ENCODE data around the gene HNRNPF.

The HNRNPF gene

DNA sequence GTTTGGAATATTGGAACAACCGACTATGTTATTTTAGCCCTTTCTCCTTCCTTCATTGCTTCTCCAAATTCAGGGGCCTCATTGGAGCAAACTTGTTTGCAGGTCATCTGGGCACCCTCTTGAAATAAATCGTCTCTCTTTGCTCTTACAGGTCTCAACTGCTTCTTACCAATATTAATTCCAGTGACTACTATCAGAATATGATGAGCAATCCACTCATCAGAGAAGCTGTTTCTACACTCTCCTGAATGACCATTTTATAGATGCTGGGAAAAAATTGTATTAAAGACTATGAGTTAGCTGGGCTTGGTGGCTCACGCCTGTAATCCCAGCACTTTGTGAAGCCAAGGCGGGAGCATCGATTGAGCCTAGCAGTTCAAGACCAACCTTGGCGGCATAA is 12.5 kb upstream of the HNRNPF start:
- no CpG with 5 or more reads among the region's 6 CpGs for WGBS (ENCODE audit: insufficient coverage, insufficient read length)
- no peaks in the 10 kb centered on the region for H3K36me3 ChIP-seq (ENCODE audit: control insufficient read depth, insufficient read depth, low read length)
- H3K4me3 ChIP-seq (ENCODE audit: low read length), result no peak overlapping the region
- H3K27me3 ChIP-seq (ENCODE audit: control insufficient read depth, insufficient read depth, low read length), result no peaks in the 10 kb centered on the region
- DNase-seq (ENCODE audit: low read depth, low spot score), result no peak
- no peaks in the 10 kb centered on the region for H3K4me1 ChIP-seq (ENCODE audit: control insufficient read depth, insufficient read depth, low read length)
- no peak overlapping the region for H3K27ac ChIP-seq (ENCODE audit: low read length)
- H3K9me3 ChIP-seq (ENCODE audit: control insufficient read depth, insufficient read depth, low read length), result no peaks in the 10 kb centered on the region

DNA sequence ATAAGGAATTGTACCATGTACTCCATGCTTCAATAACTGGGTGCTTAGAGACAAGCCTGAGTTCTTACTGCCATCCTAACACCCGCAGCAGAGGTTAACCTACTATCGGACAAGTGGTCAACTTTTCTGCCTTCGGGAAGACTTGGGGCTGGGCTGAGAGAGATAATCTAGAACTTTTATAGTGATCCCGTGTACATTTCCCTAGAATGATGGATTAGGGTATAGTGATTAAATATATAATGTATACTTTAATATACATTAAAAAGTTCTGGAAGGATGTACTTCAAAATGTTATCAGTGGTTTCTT is 12.2 kb upstream of the HNRNPF start:
- H3K4me1 ChIP-seq (ENCODE audit: control insufficient read depth, insufficient read depth, low read length), result no peaks in the 10 kb centered on the region
- no peaks in the 10 kb centered on the region for H3K36me3 ChIP-seq (ENCODE audit: control insufficient read depth, insufficient read depth, low read length)
- no CpG with 5 or more reads among the region's 4 CpGs for WGBS (ENCODE audit: insufficient coverage, insufficient read length)
- H3K27me3 ChIP-seq (ENCODE audit: control insufficient read depth, insufficient read depth, low read length), result no peaks in the 10 kb centered on the region
- no peak overlapping the region for H3K27ac ChIP-seq (ENCODE audit: low read length)
- H3K4me3 ChIP-seq (ENCODE audit: low read length), result peak overlapping the region; percentile 23; the same call in 1 of the 2 replicates
- H3K9me3 ChIP-seq (ENCODE audit: control insufficient read depth, insufficient read depth, low read length), result no peaks in the 10 kb centered on the region
- DNase-seq (ENCODE audit: low read depth, low spot score), result no peak

DNA sequence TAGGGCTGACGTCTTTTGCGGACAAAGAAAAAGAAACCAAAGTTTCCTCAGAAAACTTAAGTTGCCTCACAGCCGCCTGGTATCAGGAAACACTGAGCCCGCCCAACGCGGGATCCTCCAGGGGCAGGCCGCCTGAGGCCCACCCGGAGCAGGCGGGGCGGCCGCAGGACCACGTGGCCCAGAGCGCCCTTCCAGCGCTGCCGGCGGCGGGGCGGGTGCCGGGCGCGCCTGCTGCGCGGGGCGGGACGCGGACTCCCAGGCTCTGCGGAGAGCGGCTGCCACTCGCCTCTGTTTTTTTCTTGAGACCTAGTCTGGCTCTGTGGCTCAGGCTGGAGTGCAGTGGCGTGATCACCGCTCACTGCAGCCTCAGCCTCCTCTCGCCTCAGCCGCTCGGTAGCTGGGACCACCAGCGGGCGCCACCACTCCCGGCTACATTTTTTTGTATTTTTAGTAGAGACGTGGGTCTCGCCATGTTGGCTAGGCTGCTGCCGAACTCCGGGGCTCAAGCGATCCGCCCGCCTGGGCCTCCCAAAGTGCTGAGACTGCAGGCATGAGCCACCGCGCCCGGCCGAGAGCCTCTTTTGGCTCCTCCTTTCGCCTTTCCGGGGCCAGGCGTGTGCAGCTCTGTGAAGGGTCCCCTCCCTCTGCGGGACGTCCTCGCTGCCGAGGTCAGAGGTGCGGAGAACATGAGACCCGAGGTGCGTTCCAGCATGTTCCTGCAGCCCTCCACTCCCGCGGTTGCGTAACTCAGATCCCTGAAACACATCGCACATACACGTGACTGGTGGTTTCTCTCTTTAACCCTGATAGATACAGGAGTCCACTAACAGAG is 11.6 kb upstream of the HNRNPF start:
- no CpG with 5 or more reads among the region's 63 CpGs for WGBS (ENCODE audit: insufficient coverage, insufficient read length)
- H3K27me3 ChIP-seq (ENCODE audit: control insufficient read depth, insufficient read depth, low read length), result no peaks in the 10 kb centered on the region
- H3K27ac ChIP-seq (ENCODE audit: low read length), result no peak overlapping the region
- H3K36me3 ChIP-seq (ENCODE audit: control insufficient read depth, insufficient read depth, low read length), result no peaks in the 10 kb centered on the region
- peak overlapping the region; percentile 23; the same call in 1 of the 2 replicates for H3K4me3 ChIP-seq (ENCODE audit: low read length)
- H3K9me3 ChIP-seq (ENCODE audit: control insufficient read depth, insufficient read depth, low read length), result no peaks in the 10 kb centered on the region
- DNase-seq (ENCODE audit: low read depth, low spot score), result no peak
- H3K4me1 ChIP-seq (ENCODE audit: control insufficient read depth, insufficient read depth, low read length), result no peaks in the 10 kb centered on the region

DNA sequence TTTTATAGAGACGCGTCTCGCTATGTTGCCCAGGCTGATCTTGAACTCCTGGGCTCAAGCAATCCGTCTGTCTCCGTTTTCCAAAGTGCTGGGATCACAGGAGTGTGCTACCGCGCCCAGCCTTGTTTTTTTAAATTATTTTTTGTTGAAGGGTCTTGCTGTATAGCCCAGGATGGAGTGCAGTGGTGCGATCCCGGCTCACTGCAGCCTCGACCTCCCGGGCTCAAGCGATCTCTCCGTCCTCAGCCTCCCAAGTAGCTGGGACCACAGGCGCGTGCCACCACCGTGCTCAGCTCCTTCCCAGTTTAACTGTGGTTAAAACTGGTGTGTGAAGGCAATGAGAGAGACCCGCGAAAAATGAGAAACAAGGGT is 11.0 kb upstream of the HNRNPF start:
- no peaks in the 10 kb centered on the region for H3K4me1 ChIP-seq (ENCODE audit: control insufficient read depth, insufficient read depth, low read length)
- WGBS (ENCODE audit: insufficient coverage, insufficient read length), result no CpG with 5 or more reads among the region's 18 CpGs

DNA sequence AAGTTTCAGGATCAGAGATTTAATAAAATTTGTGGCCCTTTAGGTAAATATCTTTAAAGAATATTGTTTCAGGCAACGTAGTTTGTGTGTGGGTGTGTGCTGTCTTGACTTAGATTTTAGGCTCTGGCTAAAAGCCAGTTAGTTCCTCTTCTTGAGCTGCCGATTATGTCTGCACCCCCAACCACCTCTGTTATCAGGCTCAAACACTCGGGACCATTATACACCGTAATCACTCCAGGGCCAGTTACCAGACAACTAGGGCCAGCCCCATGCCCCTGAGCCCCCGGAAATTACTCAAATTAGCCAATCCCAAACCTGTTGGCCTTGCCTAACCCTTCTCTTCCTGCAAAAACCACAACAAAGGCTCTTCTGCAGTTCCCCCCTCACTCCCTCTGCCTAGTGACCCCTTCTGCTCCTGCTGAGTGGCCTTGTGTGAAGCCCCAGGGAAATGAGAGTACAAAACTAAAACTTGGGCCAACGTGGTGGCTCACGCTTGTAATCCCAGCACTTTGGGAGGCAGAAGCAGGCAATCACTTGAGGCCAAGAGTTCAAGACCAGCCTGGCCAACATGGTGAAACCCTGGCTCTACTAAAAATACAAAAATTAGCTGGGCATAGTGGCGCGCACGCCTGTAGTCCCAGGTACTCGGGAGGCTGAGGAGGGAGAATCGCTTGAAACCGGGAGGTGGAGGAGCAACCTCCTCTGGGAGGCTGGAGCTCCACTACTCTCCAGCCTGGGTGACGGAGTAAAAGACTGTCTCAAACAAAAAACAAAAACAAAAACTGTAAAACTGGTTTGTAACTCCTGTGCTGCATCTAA is 9.2 kb upstream of the HNRNPF start:
- H3K9me3 ChIP-seq (ENCODE audit: control insufficient read depth, insufficient read depth, low read length), result no peaks in the 10 kb centered on the region
- no peak for DNase-seq (ENCODE audit: low read depth, low spot score)
- no peaks in the 10 kb centered on the region for H3K4me1 ChIP-seq (ENCODE audit: control insufficient read depth, insufficient read depth, low read length)
- H3K27ac ChIP-seq (ENCODE audit: low read length), result no peak overlapping the region
- no CpG with 5 or more reads among the region's 14 CpGs for WGBS (ENCODE audit: insufficient coverage, insufficient read length)
- H3K4me3 ChIP-seq (ENCODE audit: low read length), result no peak overlapping the region
- no peaks in the 10 kb centered on the region for H3K27me3 ChIP-seq (ENCODE audit: control insufficient read depth, insufficient read depth, low read length)
- H3K36me3 ChIP-seq (ENCODE audit: control insufficient read depth, insufficient read depth, low read length), result no peaks in the 10 kb centered on the region

More for the DNA sequence above, 11.0 kb upstream of the HNRNPF start:
- Histone ChIP-seq H3K4me3 (ENCODE audit: low read length) (no peak overlapping the region), H3K9me3 (ENCODE audit: control insufficient read depth, insufficient read depth, low read length) (no peaks in the 10 kb centered on the region), H3K27ac (ENCODE audit: low read length) (no peak overlapping the region), H3K27me3 (ENCODE audit: control insufficient read depth, insufficient read depth, low read length) (no peaks in the 10 kb centered on the region), H3K36me3 (ENCODE audit: control insufficient read depth, insufficient read depth, low read length) (no peaks in the 10 kb centered on the region)
- DNase-seq (ENCODE audit: low read depth, low spot score), result no peak

DNA sequence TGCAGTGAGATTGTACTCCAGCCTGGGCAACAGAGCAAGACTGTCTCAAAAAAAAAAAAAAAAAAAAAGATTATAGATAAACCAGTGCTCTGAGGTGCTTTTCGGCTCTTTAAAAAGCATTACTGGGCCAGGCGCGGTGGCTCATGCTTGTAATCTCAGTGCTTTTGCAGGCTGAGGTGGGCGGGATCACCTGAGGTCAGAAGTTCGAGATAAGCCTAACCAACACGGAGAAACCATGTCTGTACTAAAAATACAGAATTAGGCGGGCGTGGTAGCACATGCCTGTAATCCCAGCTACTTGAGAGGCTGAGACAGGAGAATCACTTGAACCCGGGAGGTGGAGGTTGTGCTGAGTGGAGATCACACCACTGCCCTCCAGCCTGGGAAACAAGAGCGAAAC is 6.6 kb upstream of the HNRNPF start:
- Histone ChIP-seq H3K9me3 (ENCODE audit: control insufficient read depth, insufficient read depth, low read length) (no peaks in the 10 kb centered on the region), H3K4me3 (ENCODE audit: low read length) (no peak overlapping the region), H3K27me3 (ENCODE audit: control insufficient read depth, insufficient read depth, low read length) (no peaks in the 10 kb centered on the region), H3K27ac (ENCODE audit: low read length) (no peak overlapping the region), H3K4me1 (ENCODE audit: control insufficient read depth, insufficient read depth, low read length) (no peaks in the 10 kb centered on the region), H3K36me3 (ENCODE audit: control insufficient read depth, insufficient read depth, low read length) (no peaks in the 10 kb centered on the region)
- no CpG with 5 or more reads among the region's 10 CpGs for WGBS (ENCODE audit: insufficient coverage, insufficient read length)
- DNase-seq (ENCODE audit: low read depth, low spot score), result no peak

DNA sequence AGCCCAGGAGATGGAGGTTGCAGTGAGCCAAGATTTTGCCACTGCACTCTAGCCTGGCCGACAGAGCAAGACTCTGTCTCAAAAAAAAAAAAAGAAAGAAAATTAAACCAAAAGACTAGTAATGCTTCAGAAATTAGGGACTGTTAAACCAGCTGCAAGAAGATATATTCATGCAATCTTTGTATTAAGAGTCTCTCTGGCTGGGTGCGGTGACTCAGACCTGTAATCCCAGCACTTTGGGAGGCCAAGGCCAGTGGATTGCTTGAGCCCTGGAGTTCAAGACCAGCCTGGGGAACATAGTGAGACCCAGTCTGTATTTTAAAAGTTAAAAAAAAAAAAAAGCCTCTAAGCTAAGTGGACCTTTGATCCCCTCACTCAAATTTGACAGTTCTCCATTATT is 2.5 kb upstream of the HNRNPF start:
- no peak overlapping the region for H3K27ac ChIP-seq (ENCODE audit: low read length)

DNA sequence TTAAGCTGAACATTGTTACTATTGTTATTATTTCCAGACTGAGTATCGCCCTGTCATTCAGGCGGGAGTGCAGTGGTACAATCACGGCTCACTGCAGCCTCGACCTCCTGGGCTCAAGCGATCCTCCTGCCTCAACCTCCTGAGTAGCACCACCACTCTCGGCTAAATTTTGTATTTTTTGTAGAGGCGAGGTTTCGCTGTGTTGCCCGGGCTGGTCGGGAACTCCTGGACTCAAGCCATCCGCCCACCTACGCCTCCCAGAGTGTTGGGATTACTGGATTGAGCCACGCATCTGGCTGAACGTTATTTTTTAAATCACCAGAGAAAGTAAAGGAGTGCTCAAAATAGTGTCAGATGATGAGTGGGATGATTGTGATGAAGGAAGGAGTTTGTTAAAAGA is 1.4 kb upstream of the HNRNPF start:
- no peak overlapping the region for H3K27ac ChIP-seq (ENCODE audit: low read length)
- no peaks in the 10 kb centered on the region for H3K9me3 ChIP-seq (ENCODE audit: control insufficient read depth, insufficient read depth, low read length)
- no peaks in the 10 kb centered on the region for H3K4me1 ChIP-seq (ENCODE audit: control insufficient read depth, insufficient read depth, low read length)
- no peaks in the 10 kb centered on the region for H3K27me3 ChIP-seq (ENCODE audit: control insufficient read depth, insufficient read depth, low read length)
- DNase-seq (ENCODE audit: low read depth, low spot score), result no peak
- H3K36me3 ChIP-seq (ENCODE audit: control insufficient read depth, insufficient read depth, low read length), result no peaks in the 10 kb centered on the region
- no CpG with 5 or more reads among the region's 14 CpGs for WGBS (ENCODE audit: insufficient coverage, insufficient read length)
- H3K4me3 ChIP-seq (ENCODE audit: low read length), result no peak overlapping the region

More for the DNA sequence above, 2.5 kb upstream of the HNRNPF start:
- no peak overlapping the region for H3K4me3 ChIP-seq (ENCODE audit: low read length)
- WGBS (ENCODE audit: insufficient coverage, insufficient read length), result no CpG with 5 or more reads among the region's 2 CpGs
- H3K27me3 ChIP-seq (ENCODE audit: control insufficient read depth, insufficient read depth, low read length), result no peaks in the 10 kb centered on the region
- H3K9me3 ChIP-seq (ENCODE audit: control insufficient read depth, insufficient read depth, low read length), result no peaks in the 10 kb centered on the region
- H3K4me1 ChIP-seq (ENCODE audit: control insufficient read depth, insufficient read depth, low read length), result no peaks in the 10 kb centered on the region
- no peaks in the 10 kb centered on the region for H3K36me3 ChIP-seq (ENCODE audit: control insufficient read depth, insufficient read depth, low read length)
- no peak for DNase-seq (ENCODE audit: low read depth, low spot score)

DNA sequence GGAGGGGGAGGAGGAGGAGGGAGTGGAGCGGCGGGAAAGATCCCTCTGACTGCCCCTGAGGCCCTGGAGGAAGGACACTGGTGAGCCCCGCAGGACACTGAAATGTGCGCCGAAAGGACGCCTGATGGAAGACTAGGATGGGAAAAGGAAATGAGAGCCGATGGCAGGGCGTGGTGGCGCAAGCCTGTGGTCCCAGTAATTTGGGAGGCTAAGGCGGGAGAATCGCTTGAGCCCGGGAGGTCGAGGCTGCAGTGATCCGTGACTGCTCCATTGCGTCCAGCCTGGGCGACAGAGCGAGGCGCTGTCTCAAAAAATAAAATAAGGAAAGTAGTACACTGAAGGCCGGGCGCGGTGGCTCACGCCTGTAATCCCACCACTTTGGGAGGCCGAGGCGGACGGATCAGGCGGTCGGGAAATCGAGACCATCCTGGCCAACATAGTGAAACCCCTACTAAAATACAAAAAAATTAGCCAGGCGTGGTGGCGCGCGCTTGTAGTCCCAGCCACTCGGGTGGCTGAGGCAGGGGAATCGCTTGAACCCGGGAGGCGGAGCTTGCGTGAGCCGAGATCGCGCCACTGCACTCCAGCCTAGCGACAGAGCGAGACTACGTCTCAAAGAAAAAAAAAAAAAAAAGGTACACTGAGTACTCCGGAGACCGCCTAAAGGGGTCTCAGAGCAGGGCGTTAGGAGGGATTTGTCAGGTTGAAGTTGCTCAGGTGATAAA is 561 bp upstream of the HNRNPF start:
- WGBS (ENCODE audit: insufficient coverage, insufficient read length), result no CpG with 5 or more reads among the region's 46 CpGs
- Histone ChIP-seq H3K27ac (ENCODE audit: low read length) (no peak overlapping the region), H3K36me3 (ENCODE audit: control insufficient read depth, insufficient read depth, low read length) (no peaks in the 10 kb centered on the region), H3K4me3 (ENCODE audit: low read length) (peak overlapping the region; percentile 36; the same call in 1 of the 2 replicates), H3K4me1 (ENCODE audit: control insufficient read depth, insufficient read depth, low read length) (no peaks in the 10 kb centered on the region; the same call in 1 of the 2 replicates), H3K27me3 (ENCODE audit: control insufficient read depth, insufficient read depth, low read length) (no peaks in the 10 kb centered on the region), H3K9me3 (ENCODE audit: control insufficient read depth, insufficient read depth, low read length) (no peaks in the 10 kb centered on the region)
- DNase-seq (ENCODE audit: low read depth, low spot score), result no peak

DNA sequence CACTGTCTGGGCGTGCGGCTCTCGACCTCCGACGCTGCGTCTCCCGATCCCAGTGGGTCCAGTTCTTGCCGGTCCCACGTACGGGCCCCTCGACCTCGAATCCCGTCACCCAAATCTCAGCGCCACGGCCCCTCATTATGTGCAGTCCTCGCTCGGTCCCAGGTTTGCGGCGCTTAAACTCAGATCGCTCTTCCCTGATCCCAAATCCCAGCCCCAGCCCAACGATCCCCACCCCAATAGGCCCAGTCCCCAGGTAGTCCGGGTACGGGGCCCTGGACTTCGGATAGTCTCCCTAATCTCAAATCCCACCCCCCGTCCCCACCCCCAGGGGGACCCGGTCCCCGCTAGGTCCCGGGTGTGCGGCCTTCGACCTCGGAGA is 666 bp downstream of the HNRNPF start:
- Histone ChIP-seq H3K27ac (ENCODE audit: low read length) (no peak overlapping the region), H3K9me3 (ENCODE audit: control insufficient read depth, insufficient read depth, low read length) (no peaks in the 10 kb centered on the region), H3K4me1 (ENCODE audit: control insufficient read depth, insufficient read depth, low read length) (no peaks in the 10 kb centered on the region; the same call in 1 of the 2 replicates), H3K4me3 (ENCODE audit: low read length) (peak overlapping the region; percentile 73), H3K36me3 (ENCODE audit: control insufficient read depth, insufficient read depth, low read length) (no peaks in the 10 kb centered on the region), H3K27me3 (ENCODE audit: control insufficient read depth, insufficient read depth, low read length) (no peaks in the 10 kb centered on the region)
- no CpG with 5 or more reads among the region's 31 CpGs for WGBS (ENCODE audit: insufficient coverage, insufficient read length)
- DNase-seq (ENCODE audit: low read depth, low spot score), result no peak

Measured in iPS DF 6.9 (cell line).